HEK293T (cell line): ENCODE measurements around the gene ITPKB.

ENCODE experiments used
- ARNT ChIP-seq: fragments of 450-650 bp; IDR thresholded peaks from 2 replicates; pipeline ENCODE4 v1.6.1; 2017; ENCODE audit warnings: mild to moderate bottlenecking
- BHLHE40 ChIP-seq: fragments of 450-650 bp; IDR thresholded peaks from 2 replicates; pipeline ENCODE4 v1.6.1; 2016; ENCODE audit warnings: mild to moderate bottlenecking, moderate library complexity, borderline replicate concordance
- ELF4 ChIP-seq: fragments of 450-650 bp; IDR thresholded peaks from 2 replicates; pipeline ENCODE4 v1.6.1; 2017; ENCODE audit warnings: antibody characterized with exemption
- FOXA1 ChIP-seq: fragments of 450-650 bp; IDR thresholded peaks from 2 replicates; pipeline ENCODE4 v1.6.1; 2016; ENCODE audit warnings: mild to moderate bottlenecking
- FOXM1 ChIP-seq: fragments of 450-650 bp; IDR thresholded peaks from 2 replicates; pipeline ENCODE4 v1.6.1; 2017; ENCODE audit warnings: mild to moderate bottlenecking, borderline replicate concordance
- HDGF ChIP-seq: fragments of 450-650 bp; IDR thresholded peaks from 2 replicates; pipeline ENCODE4 v1.6.1; 2017; ENCODE audit warnings: antibody characterized with exemption, borderline replicate concordance
- L3MBTL2 ChIP-seq: fragments of 450-650 bp; conservative IDR thresholded peaks from 2 replicates; pipeline ENCODE4 v1.6.1; 2016; ENCODE audit warnings: mild to moderate bottlenecking
- LEF1 ChIP-seq: fragments of 450-650 bp; IDR thresholded peaks from 2 replicates; pipeline ENCODE4 v1.6.1; 2017; ENCODE audit warnings: mild to moderate bottlenecking, borderline replicate concordance
- SP1 ChIP-seq: fragments of 450-650 bp; IDR thresholded peaks from 2 replicates; pipeline ENCODE4 v1.6.1; 2017
- SUZ12 ChIP-seq: fragments of 450-650 bp; IDR thresholded peaks from 2 replicates; pipeline ENCODE4 v1.6.1; 2016; ENCODE audit warnings: mild to moderate bottlenecking
- TARDBP ChIP-seq: fragments of 450-650 bp; IDR thresholded peaks from 2 replicates; pipeline ENCODE4 v1.6.1; 2016

DNA sequence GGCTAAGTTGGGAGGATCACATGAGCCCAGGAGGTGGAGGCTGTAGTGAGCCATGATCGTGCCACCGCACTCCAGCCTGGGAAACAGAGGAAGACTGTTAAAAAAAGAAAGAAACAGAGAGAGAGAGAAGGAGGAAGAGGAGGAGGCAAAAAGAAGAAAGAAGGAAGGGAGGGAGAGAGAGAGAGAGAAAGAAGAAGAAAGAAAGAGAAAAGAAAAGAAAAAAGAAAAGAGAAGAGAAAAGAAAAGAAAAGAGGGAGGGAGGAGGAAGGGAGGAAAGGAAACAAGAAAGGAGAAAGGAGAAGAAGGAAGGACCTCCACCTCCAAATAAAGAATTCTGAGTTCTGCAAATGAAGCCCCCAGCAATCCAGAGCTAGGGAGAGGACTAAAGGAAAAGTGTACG, 108.5 kb downstream of the ITPKB start:
- TF ChIP-seq FOXA1 (no peak), HDGF (no peak), L3MBTL2 (no peak), FOXM1 (no peak), ELF4 (no peak), SP1 (no peak), BHLHE40 (no peak), ARNT (no peak), SUZ12 (no peak), TARDBP (no peak), LEF1 (no peak)
